GM19452 (cell line): Measurements from ENCODE around the gene PIBF1.
"Not testable (repeated sequence)": the region's sequence is repeated elsewhere in the genome, so short reads cannot be mapped to it uniquely, and the experiment has no call there.

Experiments used
- ATAC-seq: cut with Tn5 transposase; IDR thresholded peaks from one replicate; pipeline ENCODE4 v1.9.1; 2021; ENCODE audit not compliant: unreplicated experiment

Gene PIBF1

GRCh38 chr13:73001971-73002370 lies 220.0 kb downstream of the PIBF1 start:
- ATAC-seq = no peak

GRCh38 chr13:73011751-73012150 lies 229.8 kb downstream of the PIBF1 start:
- ATAC-seq = no peak

- ATAC-seq = no peak
Observed at GRCh38 chr13:73015805-73016204, 233.9 kb downstream of the PIBF1 start.

- no peak for ATAC-seq
Observed at GRCh38 chr13:73018336-73018735, 236.4 kb downstream of the PIBF1 start.

GRCh38 chr13:73025217-73026012 lies 243.5 kb downstream of the PIBF1 start:
- ATAC-seq = no peak

GRCh38 chr13:73034901-73035300 lies 253.0 kb downstream of the PIBF1 start:
- ATAC-seq = no peak

GRCh38 chr13:73035660-73036059 lies 253.7 kb downstream of the PIBF1 start:
- no peak for ATAC-seq

GRCh38 chr13:73036566-73036965 lies 254.6 kb downstream of the PIBF1 start:
- ATAC-seq = no peak

GRCh38 chr13:73038064-73038463 lies 256.1 kb downstream of the PIBF1 start:
- no peak for ATAC-seq

- no peak for ATAC-seq
Observed at GRCh38 chr13:73039201-73040108, 257.5 kb downstream of the PIBF1 start.

- ATAC-seq = no peak
Observed at GRCh38 chr13:73040484-73040883, 258.6 kb downstream of the PIBF1 start.

- no peak for ATAC-seq
Observed at GRCh38 chr13:73040968-73041596, 259.1 kb downstream of the PIBF1 start.

- ATAC-seq = no peak
Observed at GRCh38 chr13:73045031-73045430, 263.1 kb downstream of the PIBF1 start.

- ATAC-seq = not testable (repeated sequence)
Observed at GRCh38 chr13:73048615-73049014, 266.7 kb downstream of the PIBF1 start.

GRCh38 chr13:73054712-73055111 lies 272.8 kb downstream of the PIBF1 start:
- ATAC-seq = no peak

GRCh38 chr13:73055813-73056564 lies 274.1 kb downstream of the PIBF1 start:
- no peak for ATAC-seq

- ATAC-seq = no peak
Observed at GRCh38 chr13:73056565-73056962, 274.6 kb downstream of the PIBF1 start.

- no peak for ATAC-seq
Observed at GRCh38 chr13:73057284-73058063, 275.5 kb downstream of the PIBF1 start.

- no peak for ATAC-seq
Observed at GRCh38 chr13:73058064-73058313, 276.1 kb downstream of the PIBF1 start.

GRCh38 chr13:73058432-73058735 lies 276.5 kb downstream of the PIBF1 start:
- peak; percentile 23 for ATAC-seq
